H54 (cell line): ENCODE measurements around the gene OR5H1.
"Not testable (repeated sequence)": the region's sequence is repeated elsewhere in the genome, so short reads cannot be mapped to it uniquely, and the experiment has no call there.

Experiments
- DNase-seq: peaks from one replicate; pipeline ENCODE4 v3.0.0; 2011; ENCODE audit warnings: low spot score, mixed read lengths; ENCODE audit not compliant: insufficient read length
- FAIRE-seq: peaks from 3 replicates; lab custom pipeline; 2011; peaks lifted over from hg19 to GRCh38; lab: Jason Lieb, UNC
- POLR2A ChIP-seq: IDR thresholded peaks from 2 replicates; pipeline ENCODE4 v1.6.1; 2011; ENCODE audit warnings: low read depth, mild to moderate bottlenecking, low read length

OR5H1 gene

DNA sequence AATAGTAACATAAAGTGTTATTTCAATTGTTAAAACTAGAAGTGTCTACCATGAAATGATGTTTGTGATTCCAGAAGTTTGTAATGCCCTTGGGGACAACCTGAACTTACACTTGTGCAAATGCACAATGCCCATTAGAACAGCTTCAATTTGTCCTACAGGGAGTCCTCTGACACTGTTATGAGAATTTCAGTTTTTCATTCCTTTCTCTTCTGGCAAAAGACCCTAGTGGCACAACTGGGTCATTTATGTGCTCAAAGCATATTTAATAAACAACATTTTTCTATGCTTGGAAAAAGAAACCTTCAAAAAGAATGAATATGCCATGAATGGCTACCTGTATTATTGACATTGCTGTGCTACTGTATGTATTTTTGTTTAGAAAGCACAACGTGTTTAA lies at the start of gene OR5H1:
Gene OR5H1 (plus strand): TSS at position 301 of the 400 bp plus-strand sequence. CDS start 1,977 bp downstream, outside the sequence.
- DNase-seq (no peak), FAIRE-seq (no peak)
- TF ChIP-seq POLR2A, result no peak

GRCh38 chr3:98086873-98087272 lies 43.6 kb upstream of the OR5H1 start, which contains the start of gene OR5AC2:
OR5AC2 (plus strand) TSS chr3:98087173; CDS start chr3:98087173, 0 bp downstream.
- no peak for FAIRE-seq
- TF ChIP-seq POLR2A, result no peak
- DNase-seq, result no peak

DNA sequence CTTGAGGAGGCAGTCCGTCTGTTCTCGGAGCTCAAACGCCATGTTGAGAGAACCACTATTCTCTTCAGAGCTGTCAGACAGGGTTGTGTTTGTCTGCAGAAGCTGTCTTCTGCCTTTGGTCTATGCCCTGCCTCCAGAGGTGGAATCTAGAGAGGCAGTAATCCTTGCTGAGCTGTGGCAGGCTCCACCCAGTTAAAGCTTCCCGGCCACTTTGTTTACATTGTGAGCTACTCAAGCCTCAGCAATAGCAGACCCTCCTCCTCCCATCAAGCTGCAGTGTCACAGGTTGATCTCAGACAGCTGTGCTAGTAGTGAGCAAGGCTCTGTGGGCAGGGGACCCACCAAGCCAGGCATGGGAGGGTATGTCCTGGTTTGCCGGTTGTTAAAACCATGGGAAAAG lies 34.6 kb upstream of the OR5H1 start:
- no peak for FAIRE-seq
- no peak for DNase-seq
- no peak for TF ChIP-seq POLR2A

DNA sequence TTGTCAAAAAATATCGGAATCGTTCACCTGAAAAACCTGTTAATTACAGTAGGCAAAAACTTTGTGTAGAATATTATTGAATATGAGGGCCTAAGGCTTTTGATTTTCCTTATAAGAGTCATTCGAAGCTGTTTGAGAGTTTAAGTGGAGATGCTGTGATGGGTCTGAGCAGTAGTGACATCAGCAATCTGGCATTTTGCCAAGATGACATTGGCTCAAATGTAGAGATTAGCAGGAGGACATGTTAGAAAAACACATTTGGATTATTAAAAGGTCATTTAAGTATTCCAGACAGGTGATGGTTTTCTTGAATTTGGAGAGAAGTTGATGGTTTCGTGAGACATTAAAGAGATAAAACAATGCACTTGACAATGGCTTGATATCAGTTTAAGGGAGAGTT lies 30.7 kb upstream of the OR5H1 start:
- TF ChIP-seq POLR2A, result no peak
- no peak for DNase-seq
- FAIRE-seq, result no peak

- TF ChIP-seq POLR2A, result no peak
- no peak for FAIRE-seq
Observed at GRCh38 chr3:98108162-98108561, 22.4 kb upstream of the OR5H1 start.

DNA sequence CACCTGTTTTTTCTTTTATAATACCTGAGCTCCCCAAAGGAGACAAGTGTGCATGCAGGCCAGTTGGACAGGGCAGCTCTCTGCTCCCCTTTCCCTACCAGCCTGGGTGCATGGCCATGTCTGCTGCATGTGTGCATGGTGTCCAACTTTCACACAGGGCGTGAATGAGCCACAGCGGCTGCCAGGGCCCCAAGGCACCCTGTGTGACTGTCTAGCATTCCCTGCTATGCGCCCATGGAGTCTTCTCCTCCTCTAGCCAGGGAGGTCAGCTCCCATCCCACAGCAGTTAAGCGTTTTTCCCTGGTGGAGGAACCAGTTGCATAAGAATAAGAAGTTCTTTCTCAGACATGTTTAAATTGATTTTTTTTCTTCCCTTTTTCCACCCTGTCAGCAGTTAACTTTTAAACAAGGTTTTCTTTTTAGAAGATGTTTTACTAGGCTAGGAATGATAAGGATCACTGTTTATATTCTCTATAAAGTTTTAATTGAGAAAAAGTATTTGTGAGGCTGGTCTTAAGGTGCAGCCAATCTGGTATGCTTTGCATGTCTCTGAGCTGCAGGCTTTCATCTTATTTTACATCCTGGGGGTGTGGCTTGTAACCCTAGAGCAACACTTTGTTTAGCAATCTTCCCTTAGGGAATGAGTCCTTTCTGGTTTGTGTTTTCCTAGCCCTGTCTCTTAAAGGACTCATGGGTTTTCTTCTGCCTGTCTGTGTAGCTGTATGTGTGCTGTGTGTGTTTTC lies 20.5 kb upstream of the OR5H1 start:
- no peak for TF ChIP-seq POLR2A
- FAIRE-seq (no peak), DNase-seq (no peak)

More at GRCh38 chr3:98108162-98108561, 22.4 kb upstream of the OR5H1 start:
- no peak for DNase-seq

DNA sequence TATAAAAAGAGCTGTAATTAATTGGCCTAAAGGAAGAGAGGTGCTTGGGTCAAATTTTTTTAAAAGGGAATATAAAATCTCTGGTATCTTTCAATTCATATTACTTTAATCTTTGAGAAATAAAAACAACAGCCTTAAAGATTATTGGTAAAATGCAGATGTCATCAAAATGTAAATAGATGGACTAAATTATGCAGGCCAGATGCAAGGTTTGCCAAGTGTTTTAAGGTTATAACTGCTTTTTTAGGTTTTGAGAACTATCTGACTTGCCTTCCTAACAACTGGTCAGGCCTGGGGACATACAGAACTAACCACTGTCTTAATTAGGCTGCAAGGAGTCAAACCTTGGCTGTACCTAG lies 20.0 kb upstream of the OR5H1 start:
- no peak for TF ChIP-seq POLR2A
- DNase-seq, result no peak
- FAIRE-seq, result no peak

- no peak for TF ChIP-seq POLR2A
- no peak for DNase-seq
- FAIRE-seq, result no peak
Observed at GRCh38 chr3:98114264-98114663, 16.3 kb upstream of the OR5H1 start.

DNA sequence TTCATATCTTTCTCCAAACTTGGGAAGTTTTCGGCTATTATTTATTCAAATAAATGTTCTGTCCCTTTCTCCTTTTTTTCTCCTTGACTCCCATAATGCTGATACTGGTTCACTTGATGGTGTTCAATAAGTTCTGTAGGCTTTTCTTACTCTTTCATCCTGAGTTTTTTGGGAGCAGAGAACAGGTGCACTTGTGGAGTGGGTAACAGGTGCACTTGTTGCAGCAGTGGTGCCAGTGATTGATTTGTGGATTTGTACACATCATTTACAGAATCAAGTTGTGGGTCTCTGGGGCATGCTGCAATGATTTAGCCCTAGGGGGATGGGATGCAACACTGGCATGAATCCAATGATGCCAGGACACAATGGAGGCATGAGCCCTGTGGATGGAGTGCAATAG lies 14.8 kb upstream of the OR5H1 start:
- FAIRE-seq (no peak), DNase-seq (no peak)
- TF ChIP-seq POLR2A, result no peak

DNA sequence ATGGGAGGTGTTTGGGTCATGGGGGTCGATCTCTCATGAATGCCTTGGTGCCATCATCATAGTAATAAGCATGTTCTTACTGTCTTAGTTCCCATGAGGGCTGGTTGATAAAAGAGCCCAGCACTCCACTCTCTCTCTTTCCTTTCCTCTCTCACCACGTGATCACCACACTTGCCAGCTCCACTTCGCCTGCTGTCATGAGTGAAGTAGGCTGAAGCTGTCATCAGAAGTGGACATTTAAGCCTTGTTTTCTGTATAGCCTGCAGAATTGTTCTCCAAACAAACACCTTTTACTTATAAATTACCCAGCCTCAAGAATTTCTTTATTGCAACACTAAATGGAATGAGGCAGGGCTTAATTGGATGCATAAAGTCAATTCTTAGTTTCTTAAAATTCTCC lies 6.1 kb downstream of the OR5H1 start:
- FAIRE-seq (no peak), DNase-seq (no peak)
- no peak for TF ChIP-seq POLR2A

DNA sequence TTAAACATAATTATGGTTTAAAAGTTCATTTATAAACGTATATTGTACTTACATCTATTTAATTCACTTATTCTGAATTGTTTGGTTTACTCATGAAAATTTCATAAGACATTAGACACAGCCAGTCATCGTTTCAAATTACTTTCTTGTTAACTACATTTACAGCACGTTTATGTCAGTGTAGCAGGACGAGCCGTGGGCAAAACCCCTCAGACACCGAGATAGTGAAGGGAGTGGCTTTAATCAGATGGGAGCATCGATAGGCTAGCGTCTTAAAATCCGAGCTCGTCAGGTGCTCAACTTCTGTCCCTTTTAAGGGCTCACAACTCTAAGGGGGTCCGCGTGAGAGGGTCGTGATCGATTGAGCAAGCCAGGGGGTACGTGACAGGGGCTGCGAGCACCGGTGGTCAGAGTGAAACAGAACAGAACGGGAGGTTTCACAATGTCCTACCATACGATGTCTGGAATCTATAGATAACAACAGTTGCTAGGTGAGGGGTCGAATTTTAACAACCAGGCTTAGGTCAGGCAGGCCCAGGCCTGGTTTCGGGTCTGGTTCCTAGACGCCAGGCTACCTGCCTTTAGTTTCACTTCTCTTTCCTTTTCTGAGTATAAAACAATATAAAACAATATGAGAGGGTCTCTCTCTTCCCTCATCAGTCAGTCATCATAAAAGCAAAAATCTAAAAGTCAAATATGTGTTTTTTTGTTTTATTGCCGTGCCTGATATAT lies 7.5 kb downstream of the OR5H1 start:
- DNase-seq, FAIRE-seq: not testable (repeated sequence)

DNA sequence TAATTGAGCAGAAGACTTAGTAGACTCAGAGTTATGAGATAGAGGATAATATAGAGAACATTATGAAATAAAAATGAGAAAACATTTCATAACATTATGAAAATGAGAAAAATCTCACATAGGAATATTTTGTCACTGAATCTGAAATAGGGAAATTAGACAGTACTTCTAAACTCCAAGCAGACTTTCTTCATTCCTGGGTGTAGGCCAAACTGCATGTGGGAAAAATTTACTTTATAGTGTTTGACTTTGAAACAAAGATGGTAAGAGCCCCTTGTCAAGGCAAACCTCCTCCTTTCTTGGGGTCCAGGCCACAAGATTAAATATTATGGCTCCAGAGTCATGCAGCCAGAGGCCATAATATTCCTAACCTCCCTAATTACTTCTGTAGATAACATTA lies 10.0 kb downstream of the OR5H1 start:
- FAIRE-seq, result no peak

DNA sequence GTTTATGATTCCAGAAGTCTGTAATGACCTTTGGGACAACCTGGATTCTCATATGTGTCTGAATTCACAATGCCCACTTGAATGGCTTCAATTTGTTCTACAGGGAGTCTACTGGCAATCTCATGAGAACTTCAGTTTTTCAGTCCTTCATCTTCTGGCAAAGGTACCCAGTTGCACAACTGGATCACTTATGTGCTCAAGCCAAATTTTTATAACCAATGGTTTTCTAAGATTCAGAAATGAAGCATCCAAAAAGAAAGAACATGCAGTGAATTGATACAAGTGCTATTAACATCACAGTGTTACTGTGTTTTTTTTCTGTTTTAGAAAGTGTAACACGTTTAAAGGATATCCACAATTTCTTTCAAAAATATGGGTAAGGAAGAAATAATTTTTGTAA lies 16.7 kb downstream of the OR5H1 start, which contains the start of gene OR5H14:
Gene OR5H14 (plus strand): TSS at position 301 of the 400 bp plus-strand sequence. CDS start 1,907 bp downstream, outside the sequence.
- TF ChIP-seq POLR2A, result no peak
- DNase-seq (no peak), FAIRE-seq (no peak)

More for the DNA sequence above, 10.0 kb downstream of the OR5H1 start:
- TF ChIP-seq POLR2A, result no peak
- DNase-seq, result no peak

DNA sequence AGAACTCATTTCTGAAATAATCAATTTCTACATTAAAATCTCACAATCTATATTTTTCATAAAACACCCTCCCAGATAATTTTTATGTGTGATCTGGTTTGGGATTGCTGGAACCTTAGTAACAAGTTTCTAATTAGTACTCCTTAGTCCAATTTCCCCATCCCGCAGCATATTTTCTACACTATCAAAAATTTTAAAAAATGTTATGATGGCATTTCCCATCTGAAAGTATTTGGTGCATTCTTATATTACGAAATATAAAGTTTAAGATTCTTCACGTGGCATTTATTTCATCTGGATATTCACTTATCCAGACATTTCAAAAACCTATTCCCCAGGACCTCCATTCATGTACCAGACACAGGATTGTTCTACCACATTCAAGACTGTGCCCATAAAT lies 18.2 kb downstream of the OR5H1 start:
- FAIRE-seq, result no peak
- DNase-seq, result no peak
- no peak for TF ChIP-seq POLR2A

DNA sequence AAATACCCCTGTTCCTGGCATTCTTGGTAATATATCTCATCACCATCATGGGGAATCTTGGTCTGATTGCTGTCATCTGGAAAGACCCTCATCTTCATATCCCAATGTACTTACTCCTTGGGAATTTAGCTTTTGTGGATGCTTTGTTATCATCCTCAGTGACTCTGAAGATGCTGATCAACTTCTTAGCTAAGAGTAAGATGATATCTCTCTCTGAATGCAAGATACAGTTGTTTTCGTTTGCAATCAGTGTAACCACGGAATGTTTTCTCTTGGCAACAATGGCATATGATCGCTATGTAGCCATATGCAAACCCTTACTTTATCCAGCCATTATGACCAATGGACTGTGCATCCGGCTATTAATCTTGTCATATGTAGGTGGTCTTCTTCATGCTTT lies 18.9 kb downstream of the OR5H1 start:
- FAIRE-seq, DNase-seq: not testable (repeated sequence)
